Raji (cell line): ENCODE data around the gene ANP32B.
A peak's percentile ranks its signal among the peaks of the same experiment; 100 is the strongest.

Experiments
- POLR2A ChIP-seq: IDR thresholded peaks from 2 replicates; pipeline ENCODE4 v1.6.1; 2011; ENCODE audit warnings: low read depth, low read length, control low read depth; ENCODE audit not compliant: insufficient read depth

Gene ANP32B

DNA sequence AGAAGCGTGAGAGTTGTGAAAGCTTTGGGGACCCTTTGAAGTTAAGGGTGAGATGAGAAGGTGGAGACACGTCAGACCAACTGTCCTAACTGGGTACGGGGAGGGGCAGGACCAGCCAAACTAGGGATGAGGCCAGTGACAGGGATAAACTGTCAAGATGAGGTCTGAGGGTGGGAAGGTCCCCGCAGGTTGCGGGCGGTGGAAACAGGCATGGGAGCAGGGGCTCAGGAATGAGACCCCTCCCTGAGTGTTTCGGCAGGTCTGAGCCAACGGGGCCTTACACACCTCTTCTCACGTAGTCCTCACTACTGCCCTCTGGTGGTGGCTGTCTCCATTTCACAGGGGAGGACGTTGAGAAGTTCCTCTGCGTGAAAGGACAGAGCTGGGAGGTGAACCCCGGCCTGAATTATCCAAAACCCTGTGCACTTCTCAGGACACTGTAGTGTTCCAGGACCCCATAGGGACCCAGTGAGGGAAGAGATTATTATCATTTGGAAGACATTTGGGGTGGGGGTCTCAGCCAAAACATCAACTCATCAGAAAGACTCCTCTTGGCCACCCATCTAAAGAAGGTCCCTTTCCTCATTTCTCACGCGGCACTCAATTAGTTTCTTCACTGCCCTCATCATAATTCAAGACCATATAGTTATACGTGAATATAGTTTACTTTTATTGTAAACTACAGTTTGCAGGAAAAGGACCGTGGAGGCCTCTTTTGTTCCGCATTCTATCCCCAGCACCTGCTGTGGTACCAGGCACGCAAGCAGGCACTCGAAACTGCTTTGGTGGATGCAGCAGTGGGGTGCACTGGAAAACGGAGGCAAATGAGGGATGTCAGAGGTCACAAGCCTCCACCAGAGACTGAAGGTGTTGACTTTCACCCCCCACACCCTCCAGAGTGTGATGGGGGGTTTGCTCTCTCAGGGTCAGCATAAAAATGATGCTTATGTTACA is 51.7 kb downstream of the ANP32B start:
- 0 out of 2 replicates have a peak, but pooled peaks have one; percentile 15 for TF ChIP-seq POLR2A

DNA sequence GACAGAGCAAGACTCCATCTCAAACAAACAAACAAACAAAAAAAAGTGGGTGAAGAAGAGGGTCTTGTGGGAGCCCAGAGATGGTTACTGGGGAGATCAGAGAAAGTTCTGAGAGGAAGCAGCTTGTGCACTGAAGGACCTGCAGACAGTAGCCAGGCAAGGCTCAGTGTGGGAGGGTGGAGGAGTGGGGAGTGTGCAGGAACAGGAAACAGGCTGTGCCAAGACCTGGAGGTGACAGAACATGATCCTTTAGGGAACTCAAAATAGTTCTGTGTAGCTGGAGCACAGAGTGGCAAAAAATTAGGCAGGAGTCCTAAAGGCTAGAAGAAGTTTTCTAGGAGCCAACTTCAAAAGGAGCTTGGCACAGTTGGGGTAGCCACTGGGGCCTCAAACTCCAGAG is 54.2 kb downstream of the ANP32B start:
- no peak for TF ChIP-seq POLR2A

- TF ChIP-seq POLR2A = peak; percentile 42; the same call in 1 of the 2 replicates
Observed at GRCh38 chr9:98038958-98039357, 55.8 kb downstream of the ANP32B start.

- no peak for TF ChIP-seq POLR2A
Observed at GRCh38 chr9:98039607-98040017, 56.5 kb downstream of the ANP32B start.

GRCh38 chr9:98040212-98040611 is 57.1 kb downstream of the ANP32B start:
- TF ChIP-seq POLR2A = no peak

GRCh38 chr9:98043915-98044314 is 60.8 kb downstream of the ANP32B start:
- peak; percentile 52; the same call in 1 of the 2 replicates for TF ChIP-seq POLR2A

GRCh38 chr9:98045234-98046179 is 62.4 kb downstream of the ANP32B start:
- TF ChIP-seq POLR2A = peak; percentile 71

DNA sequence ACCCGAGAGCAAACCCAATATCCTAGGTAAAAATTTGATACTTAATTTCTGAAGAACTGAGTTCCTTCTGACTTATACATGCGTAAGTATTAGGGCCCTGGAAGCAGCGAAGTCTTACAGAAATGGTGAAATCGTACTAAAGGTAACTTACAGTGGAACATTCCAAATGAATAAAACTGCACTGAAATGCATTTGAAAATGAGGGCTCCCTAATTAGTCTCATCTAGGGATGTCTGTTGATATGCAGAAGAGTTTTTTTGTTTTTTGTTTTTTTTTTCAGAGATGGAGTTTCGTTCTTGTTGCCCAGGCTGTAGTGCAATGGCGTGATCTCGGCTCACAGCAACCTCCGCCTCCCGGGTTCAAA is 63.0 kb downstream of the ANP32B start:
- TF ChIP-seq POLR2A = no peak

DNA sequence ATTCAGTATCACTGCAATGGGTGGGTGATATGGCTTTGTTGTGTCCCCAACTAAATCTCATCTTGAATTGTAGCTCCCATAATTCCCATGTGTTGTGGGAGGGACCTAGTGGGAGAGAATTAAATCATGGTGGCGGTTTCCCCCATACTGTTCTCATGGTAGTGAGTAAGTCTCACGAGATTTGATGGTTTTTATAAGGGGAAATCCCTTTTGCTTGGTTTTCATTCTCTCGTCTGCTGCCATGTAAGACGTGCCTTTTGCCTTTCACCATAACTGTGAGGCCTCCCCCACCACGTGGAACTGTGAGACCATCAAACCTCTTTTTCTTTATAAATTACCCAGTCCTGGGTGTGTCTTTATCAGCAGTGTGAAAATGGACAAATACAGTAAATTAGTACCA is 63.9 kb downstream of the ANP32B start:
- TF ChIP-seq POLR2A = no peak

- no peak for TF ChIP-seq POLR2A
Observed at GRCh38 chr9:98049288-98050072, 66.3 kb downstream of the ANP32B start.

GRCh38 chr9:98050351-98050750 is 67.2 kb downstream of the ANP32B start:
- no peak for TF ChIP-seq POLR2A

DNA sequence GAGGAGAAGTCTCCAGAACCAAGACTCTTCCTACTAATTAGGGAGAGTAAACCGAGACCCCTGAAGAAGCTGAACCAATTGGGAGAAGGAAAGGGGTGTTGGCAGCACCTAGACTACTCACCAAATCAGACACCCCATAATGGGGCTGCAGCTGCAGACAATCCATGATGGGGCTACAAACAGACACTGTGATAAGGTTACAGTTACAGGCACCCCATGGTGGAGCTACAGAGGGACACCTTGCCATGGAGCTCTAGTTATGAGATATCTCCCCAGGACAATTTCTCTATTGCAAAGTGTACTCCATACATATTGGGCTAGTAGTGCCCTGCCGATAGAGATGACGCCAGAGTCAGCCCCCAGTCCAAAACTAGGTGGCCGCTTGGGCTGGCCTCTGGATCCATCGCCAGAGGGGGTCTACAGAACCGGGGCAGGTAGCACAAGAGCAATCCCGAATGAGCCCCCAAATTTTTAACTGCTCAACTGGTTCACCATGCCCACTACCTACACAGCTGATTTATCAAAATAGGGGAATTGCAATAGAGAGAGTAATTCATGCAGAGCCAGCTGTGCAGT is 71.3 kb downstream of the ANP32B start:
- TF ChIP-seq POLR2A = no peak

DNA sequence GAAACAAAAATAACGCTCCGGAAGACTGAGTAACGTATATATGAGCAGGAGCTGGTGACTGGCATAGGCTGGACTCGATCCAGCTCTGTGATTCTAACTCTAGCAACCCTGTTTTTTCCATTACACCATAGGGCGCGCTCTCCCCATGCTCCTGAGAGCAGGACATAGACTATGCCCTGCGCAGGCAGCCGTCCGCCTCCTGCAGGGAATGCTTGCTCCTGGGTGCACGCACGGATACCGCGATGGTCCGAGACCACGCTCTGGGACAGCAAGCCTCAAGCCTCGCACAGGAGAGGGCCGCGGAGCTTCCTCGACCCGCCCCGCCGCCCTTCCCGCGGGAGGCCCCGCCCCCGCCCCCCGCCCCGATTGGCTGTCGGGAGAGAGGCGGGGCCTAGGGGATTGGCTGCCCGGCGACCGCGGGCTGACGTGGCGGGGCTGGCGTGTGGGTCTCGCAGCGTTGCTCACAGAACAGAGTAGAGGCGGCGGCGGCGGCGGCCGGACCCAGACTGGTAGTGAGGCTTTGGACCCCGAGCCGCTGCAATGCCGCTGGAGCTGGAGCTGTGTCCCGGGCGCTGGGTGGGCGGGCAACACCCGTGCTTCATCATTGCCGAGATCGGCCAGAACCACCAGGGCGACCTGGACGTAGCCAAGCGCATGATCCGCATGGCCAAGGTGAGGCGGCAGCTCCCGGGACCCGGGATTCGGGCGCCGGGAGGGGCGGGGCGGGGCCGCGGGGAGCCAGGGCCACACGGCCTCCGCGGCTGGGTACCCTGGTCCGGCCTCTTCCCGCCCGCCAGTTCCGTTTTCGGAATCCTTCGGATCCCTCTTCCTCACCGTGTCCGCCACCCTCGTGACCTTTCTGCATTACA is 73.4 kb downstream of the ANP32B start, which contains the start of gene NANS:
NANS (plus strand) TSS at position 464 of the 869 bp plus-strand sequence; CDS start at position 541, 77 bp downstream.
- peak; percentile 90 for TF ChIP-seq POLR2A
